HUDEP-2 (cell line): ENCODE measurements around the gene MST1R.

Source experiments
- DNase-seq, 76 experiments: peaks; one replicate each; lab custom pipeline; 2025; ENCODE audit not compliant: unreplicated experiment in 76 of 76; lab: John Stamatoyannopoulos, UW

MST1R gene

DNA sequence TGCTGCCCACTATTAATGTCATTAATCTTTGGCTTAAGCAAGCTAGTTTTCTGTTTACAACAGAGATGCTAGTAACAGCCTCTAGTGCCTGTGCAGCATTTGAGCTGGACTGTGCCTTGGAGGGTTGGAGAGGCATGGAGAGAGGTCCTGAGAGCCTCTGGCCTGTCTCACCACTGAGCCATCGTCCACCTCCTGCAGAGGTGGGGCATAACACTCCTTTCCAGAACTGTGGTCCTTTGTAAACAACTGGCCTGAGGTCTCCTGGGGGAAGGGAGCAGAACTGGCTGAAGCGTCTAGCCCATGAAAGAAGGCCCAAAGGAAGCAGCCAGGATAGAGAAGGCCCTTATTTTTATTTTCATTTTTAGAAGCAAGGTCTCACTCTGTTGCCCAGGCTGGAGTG is 24.0 kb downstream of the MST1R start:
- DNase-seq = no peak

- DNase-seq = no peak
Observed at GRCh38 chr3:49878686-49879085, 25.0 kb downstream of the MST1R start.

GRCh38 chr3:49877716-49878115 is 26.0 kb downstream of the MST1R start:
- no peak for DNase-seq

DNA sequence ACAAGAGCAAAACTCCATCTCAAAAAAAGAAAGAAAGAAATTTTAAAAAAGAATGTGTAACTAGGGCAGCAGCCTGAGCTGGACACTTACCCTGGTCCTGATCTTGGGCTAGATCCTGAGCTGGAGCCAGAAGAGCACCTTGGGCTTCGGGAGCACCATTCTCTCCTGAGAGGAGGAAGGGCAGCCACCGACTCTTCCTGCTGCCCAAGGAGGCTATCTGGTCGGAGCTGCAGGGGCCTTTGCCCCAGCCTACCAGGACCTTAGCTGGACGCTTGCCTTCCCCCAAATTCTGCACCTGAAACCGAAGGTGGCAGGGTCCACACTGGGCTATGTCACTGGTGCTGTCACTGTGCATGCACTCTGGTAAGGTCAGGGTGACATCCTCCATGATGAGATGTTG is 27.1 kb downstream of the MST1R start:
- DNase-seq = no peak

DNA sequence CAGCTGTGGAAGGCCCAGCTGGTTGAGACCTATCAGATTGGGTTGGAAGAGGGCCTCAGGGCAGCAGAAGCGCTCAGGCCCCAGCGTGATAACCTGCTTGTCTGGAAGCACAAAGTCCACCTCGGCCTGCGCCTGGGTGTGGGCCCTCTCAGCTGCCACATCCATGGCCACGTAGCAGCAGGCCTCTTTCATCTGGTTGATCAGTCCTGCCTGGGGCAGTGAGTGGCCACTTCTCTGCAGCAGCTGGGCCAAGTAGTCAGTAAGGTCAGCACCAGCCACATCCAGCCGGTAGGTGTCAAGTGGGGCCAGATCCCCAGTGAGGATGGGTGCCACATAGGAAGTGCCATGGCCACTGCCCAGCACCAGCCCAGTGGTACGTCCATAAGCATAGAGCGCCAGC is 30.1 kb downstream of the MST1R start:
- no peak for DNase-seq

GRCh38 chr3:49872801-49873281 is 30.8 kb downstream of the MST1R start:
- DNase-seq = no peak

DNA sequence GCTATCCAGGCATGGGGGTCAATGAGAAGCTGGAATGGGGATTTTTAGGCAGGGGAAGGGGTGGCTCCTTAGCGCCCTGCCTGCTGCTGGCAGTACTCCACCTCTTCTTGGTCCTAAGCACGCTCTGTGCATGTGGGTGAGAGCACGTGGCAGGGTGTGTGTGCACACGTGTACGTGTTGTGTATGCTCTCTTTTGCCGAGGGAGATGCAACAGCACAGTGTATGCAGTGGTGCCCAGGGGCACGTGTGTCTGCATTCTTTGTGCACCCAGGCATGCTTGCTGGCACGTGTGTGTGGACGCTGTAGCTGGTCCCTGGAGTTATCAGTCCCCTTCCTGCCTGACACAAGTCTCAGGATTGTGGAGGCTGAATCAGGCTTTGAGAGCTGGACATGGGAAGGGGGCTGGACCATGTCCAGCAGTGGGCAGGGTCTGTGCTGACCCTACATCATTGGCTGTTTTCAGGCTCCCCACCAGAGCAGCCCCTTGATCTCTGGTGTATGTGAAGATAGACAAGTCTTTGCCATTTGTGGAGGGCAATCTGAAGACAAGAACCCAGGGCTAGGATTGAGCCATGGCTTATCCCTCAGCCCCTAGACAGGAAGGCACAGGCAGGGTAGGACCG is 32.0 kb downstream of the MST1R start:
- no peak for DNase-seq

DNA sequence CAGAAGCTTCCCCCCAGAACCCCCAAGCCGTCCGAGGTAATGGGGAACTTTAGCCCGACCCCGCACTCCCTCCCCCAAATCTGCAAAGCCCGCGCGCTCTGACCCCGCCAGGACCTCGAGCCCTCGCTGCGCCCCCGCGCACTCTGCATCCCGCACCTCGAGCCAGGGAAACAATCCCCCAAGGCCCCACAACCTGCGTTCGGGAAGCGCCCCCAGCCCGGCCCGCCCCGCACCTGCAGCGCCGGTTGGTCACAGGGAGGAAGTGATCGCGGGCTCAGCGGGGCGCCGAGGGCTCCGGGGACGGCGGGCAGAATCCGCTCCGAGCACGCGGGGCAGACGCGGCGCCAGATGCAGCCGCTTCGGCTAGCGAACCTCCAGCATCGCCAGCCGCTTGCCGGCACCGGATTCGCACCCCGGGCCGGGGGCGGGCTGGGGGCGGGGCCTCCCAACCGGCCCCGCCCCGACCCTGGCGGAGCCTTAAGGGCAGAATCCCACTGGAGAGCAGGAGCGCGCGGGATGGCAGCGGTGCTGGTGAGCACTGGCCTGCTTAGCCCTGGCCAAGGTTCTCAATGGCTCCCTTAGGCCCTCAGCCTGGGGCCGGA is 34.0 kb downstream of the MST1R start, which contains the start of gene CAMKV:
TSS of gene CAMKV (minus strand) at position 382 of the 602 bp plus-strand sequence. CDS start 7,518 bp downstream, outside the sequence.
- DNase-seq = no peak

GRCh38 chr3:49868862-49869466 is 34.7 kb downstream of the MST1R start:
- DNase-seq = no peak

DNA sequence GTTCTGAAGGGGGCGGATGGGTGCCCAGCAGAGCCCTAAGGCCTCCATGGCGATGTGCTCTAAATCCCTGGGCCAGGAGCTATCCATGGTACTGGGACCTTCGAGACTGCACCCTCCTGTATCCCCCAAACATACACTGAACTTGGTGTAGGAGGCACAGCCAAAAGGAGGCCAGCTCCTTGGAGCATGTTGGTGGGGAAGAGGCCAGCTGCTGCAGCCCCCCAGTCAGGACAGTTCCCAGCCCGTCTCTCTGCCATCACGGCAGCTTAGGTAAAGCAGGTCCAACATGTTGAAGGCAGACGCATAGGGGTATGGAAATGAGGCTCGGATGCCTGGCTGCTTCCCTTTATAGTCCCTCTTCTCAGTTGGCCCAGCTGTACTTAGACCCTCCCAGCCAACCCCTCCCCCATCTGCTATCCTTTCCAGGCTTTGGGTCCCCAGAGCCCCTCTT is 35.8 kb downstream of the MST1R start:
- peak in 29 of 76 experiments; percentile 2 to 43 (median 15) for DNase-seq

DNA sequence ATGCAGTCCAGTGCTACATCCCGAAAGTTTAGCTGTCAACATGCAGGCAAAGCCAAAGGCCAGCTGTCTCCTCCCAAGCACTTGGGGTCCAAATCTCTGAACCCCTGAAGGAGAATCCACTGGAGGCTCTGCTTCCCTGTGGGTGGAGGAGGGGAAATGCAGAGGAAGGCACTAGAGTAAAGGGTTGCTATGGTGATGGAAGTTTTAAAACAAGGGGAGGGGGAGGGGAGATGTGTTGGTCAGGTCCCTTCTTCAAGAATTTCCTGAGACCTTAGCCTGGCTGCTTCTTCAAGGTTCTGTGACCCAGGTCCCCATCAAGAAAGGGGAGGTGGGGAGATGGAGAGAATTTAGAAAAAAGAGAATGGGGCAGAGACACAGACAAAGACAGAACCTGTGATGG is 36.3 kb downstream of the MST1R start:
- DNase-seq = no peak

- DNase-seq = no peak
Observed at GRCh38 chr3:49865198-49865784, 38.4 kb downstream of the MST1R start.

DNA sequence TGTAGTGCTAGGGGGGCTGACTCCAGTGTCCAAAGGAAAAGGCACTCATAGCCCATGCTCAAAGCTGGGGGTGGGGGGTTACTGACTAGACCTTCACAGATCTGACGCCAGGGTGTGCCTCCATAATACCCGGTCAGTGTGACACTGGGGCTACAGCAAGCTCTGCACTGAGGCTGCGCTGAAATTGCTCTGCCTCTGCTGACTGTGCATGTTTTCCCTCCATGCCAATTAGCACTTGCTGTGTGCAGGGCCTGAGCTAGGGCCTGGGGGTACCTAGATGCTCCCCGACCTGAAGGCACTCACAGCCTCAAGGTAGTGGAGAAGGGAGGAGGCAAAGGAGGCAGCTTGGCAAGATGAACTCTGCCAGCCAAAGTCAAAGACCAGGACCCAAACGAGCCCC is 39.2 kb downstream of the MST1R start:
- DNase-seq = no peak

GRCh38 chr3:49859576-49860305 is 43.9 kb downstream of the MST1R start:
- DNase-seq = no peak

GRCh38 chr3:49856181-49857005 is 47.3 kb downstream of the MST1R start, which contains the start of gene TRAIP:
Gene TRAIP, minus strand, starts transcription at chr3:49856564. Its CDS starts 111 bp downstream, at chr3:49856453.
- peak in 74 of 76 experiments; percentile 45 to 96 (median 88) for DNase-seq

- no peak for DNase-seq
Observed at GRCh38 chr3:49855662-49856061, 48.0 kb downstream of the MST1R start.

DNA sequence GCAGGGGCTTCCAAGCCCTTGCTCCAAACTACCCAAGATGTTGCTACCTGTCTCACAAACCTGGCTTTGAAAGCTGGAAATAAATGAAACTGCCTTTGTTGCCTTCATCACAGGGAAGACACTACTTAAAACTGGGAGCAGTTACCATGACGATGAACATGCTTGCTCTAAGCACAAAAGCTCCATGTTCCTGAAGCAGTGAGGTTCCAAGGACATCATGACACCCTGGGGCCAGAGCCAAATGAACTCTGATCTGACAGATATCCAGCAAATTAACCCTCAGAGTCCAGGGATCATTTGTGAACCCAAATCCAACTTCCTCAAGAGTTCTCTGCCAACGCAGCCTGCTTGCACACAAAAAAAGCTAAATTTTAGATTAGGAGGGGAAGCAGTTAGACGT is 58.0 kb downstream of the MST1R start:
- no peak for DNase-seq

DNA sequence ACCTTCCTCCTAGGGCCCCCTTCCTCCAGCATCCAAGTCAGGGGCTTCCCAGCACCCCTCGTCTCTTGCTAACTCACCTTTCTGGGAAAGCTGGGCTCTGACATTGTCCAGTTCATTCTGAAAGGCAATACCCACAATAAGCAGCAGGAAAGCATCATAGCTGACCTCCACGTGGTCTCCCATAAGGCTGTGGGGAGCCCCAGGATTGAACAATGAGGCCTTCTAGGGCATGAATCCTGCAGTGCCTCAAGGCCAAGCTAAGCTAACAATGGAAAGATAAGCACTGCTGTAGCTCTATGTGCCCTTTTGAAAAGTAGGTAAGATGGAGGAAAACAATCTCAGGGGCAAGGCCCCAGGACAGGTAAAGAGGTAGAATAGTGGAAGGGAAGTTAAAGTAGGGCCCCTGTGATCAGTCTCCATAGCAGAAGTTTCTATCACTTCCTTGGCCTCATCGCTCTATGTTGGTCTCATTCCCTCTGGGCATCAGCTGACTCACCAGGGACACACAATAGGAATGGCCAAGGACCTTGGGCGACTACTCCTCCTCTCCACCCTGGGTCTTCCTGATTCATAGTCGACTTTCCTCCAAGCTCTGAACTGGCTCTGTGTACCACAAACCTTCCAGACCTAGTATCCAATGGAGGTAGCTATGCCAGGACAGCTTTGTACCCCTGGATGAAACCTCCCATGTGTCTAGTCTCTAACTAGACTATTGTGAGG is 59.0 kb downstream of the MST1R start:
- no peak for DNase-seq

- DNase-seq = no peak
Observed at GRCh38 chr3:49842843-49843517, 60.7 kb downstream of the MST1R start.
